OCI-LY7 (cell line): ENCODE results near the gene PIH1D1.

Experiments used
- EZH2phosphoT487 ChIP-seq: fragments of 200-600 bp; sonication (generic); IDR thresholded peaks from 2 replicates; pipeline ENCODE4 v1.6.1; 2018; ENCODE audit warnings: low read depth, borderline replicate concordance, mild to moderate bottlenecking, mixed run types, antibody characterized with exemption, low read length, moderate library complexity, mixed read lengths
- TF ChIP-seq, protein P1 (sequence below): fragments of 200-600 bp; sonication (generic); conservative IDR thresholded peaks from 2 replicates; pipeline ENCODE4 v1.5.1; 2014; ENCODE audit warnings: mild to moderate bottlenecking, antibody characterized with exemption, low read length, moderate library complexity, mixed read lengths

DNA sequence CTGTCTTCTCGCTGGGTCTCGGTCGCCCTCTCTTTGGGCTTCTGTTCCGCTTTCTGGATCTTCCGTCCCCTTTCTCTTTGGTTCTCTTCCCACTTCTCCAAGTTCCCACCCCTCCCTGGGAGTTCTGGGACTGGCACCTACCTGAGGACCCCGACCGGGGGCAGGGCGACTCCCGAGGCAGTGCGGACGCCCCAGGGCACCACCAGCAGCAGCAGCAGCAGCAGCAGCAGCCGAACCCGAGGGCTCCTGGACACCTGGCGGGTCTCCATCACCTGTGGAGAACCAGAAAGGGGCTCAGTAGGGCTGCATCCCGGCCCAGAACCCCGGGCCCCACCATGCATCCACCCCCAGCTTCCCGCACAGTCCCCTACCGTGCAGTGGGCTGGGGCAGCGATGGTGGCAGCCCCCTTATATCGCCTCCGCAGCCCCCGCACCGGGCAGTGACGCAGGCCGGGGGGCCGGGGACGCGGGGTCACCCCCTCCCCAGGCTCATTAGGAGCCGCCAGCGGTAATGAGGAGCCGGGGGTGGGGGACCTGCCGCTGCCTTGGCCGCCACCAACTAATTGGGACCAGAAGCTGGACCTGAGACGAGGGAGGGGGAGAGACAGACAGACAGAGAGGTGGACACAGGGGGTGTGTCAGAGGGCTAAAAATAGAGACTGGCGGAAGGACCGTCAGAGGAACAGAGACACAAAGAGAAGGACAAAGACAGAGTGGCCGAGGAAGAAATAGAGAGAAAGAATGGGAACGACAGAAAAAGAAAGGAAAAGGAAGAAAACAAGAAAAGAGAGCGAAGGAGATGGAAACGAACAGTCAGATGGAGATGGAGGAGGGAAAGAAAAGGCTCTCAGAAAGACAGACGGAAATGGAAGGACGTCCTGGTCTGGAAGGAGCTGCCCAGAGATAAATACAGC, 28.3 kb downstream of the PIH1D1 start, which contains the start of gene PTH2:
- TF ChIP-seq, protein P1, sequence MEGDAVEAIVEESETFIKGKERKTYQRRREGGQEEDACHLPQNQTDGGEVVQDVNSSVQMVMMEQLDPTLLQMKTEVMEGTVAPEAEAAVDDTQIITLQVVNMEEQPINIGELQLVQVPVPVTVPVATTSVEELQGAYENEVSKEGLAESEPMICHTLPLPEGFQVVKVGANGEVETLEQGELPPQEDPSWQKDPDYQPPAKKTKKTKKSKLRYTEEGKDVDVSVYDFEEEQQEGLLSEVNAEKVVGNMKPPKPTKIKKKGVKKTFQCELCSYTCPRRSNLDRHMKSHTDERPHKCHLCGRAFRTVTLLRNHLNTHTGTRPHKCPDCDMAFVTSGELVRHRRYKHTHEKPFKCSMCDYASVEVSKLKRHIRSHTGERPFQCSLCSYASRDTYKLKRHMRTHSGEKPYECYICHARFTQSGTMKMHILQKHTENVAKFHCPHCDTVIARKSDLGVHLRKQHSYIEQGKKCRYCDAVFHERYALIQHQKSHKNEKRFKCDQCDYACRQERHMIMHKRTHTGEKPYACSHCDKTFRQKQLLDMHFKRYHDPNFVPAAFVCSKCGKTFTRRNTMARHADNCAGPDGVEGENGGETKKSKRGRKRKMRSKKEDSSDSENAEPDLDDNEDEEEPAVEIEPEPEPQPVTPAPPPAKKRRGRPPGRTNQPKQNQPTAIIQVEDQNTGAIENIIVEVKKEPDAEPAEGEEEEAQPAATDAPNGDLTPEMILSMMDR, result no peak
- TF ChIP-seq EZH2phosphoT487, result no peak
